HG02981 (cell line): ENCODE data around the gene QRICH2.
"Not testable (repeated sequence)": the region's sequence is repeated elsewhere in the genome, so short reads cannot be mapped to it uniquely, and the experiment has no call there.

Source experiments
- ATAC-seq: cut with Tn5 transposase; IDR thresholded peaks from one replicate; pipeline ENCODE4 v1.9.1; 2021; ENCODE audit warnings: mild to moderate bottlenecking, moderate library complexity; ENCODE audit not compliant: unreplicated experiment

The QRICH2 gene

GRCh38 chr17:76327696-76328095, 19.6 kb upstream of the QRICH2 start:
- ATAC-seq: no peak

DNA sequence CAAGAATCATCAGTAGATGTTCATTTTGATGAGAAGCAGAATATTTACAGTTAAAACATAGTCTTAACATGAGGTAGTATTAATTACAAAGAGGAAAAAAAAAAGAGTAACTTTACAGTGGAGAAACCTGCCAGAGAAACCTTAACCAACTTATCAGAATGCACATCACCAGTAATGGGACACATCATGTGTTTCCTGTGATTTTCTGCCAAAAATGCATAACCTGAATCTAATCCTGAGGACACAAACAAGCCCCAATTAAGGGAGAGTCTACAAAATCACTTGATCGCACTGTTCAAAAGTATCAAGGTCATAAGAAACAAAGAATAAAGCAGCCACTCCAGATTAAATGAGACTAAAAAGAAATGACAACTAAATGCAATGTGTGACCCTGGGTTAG, 18.2 kb upstream of the QRICH2 start:
- no peak for ATAC-seq

DNA sequence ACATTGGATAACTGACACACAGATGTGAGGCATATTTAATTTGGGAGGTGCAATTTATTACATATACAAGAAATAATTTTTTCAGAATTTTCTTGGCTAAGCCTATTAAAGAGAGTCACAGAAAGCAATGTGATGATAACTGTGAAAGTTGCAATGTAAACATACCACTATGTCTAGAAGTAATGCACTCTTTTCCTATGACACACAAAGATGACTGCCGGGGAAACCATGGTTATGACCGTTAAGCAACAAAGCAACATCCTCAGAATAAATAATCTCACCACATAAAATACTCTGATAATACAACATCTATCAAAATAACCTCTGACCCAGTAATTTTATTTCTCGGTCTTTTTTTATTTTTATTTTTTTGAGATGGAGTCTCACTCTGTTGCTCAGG, 10.5 kb upstream of the QRICH2 start:
- ATAC-seq: no peak

GRCh38 chr17:76317535-76317934, 9.5 kb upstream of the QRICH2 start:
- ATAC-seq: no peak

DNA sequence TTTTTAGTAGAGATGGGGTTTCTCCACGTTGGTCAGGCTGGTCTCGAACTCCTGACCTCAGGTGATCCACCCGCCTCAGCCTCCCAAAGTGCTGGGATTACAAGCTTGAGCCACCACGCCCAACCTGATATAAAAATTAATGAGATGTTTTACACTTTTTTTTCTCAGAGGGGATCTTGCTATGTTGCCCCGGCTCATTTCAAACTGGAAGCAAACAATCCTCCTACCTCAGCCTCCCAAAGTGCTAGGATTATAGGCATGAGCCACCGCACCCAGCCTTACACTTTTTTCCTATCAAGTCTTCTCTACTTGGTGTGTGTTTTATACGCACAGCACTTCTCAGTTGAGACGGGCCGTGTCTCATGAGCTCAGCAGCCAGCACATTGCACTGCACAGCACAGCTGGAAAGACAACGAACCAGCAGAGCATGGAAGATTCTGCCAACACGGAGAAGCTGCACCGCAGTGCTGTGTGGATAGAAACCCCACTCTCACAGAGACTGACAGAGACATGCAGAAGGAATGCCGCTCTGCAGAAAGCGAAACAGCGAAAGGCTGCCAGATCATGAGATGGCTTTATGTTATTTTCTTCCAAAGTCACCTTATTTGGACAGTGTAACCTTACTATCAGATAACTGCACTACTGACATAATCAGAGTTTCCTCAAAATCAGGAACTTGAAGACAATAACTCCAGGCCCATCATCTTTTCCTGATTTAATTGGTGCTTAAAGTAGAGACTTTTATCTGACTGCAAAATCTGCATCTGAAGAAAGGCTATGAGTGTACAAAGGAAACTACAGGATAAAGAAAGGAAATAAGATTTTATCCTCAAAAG, 6.5 kb upstream of the QRICH2 start:
- ATAC-seq: no peak

DNA sequence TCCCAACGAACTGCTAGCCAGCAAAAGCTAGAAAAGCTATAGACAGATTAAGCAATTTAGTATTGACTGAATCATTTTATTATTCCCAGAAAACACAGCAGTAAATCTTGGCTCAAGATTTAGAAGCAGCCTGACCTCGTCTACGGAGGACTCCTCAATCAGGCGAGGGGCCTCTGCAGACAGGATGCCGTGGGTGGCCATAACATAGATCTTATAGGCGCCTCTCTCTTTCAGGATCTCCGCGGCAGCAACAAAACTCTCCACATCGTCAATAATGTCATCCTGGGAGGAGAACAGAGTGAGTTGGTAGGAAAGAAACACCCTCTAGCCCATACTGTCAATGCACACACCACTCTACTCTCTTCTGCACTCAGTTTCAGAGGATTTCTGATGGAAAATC, 4.7 kb upstream of the QRICH2 start:
- ATAC-seq: no peak

DNA sequence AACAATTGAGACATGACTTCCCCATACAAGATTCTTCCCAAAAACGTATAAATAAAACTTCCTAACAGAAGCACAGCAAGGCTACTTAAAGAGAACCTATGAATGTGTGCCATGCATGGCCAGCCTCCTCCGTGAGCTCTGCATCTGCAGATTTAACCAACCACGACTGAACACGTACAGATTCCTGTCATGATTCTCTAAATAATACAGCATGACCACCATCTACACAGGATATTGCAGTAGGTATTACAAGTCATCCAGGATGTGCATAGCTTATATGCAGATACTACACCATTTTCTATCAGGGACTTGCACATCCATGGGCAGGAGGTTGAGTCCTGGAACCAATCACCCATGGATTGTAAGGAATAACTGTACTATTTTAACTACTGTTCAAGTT, 1.4 kb upstream of the QRICH2 start:
- ATAC-seq: no peak

DNA sequence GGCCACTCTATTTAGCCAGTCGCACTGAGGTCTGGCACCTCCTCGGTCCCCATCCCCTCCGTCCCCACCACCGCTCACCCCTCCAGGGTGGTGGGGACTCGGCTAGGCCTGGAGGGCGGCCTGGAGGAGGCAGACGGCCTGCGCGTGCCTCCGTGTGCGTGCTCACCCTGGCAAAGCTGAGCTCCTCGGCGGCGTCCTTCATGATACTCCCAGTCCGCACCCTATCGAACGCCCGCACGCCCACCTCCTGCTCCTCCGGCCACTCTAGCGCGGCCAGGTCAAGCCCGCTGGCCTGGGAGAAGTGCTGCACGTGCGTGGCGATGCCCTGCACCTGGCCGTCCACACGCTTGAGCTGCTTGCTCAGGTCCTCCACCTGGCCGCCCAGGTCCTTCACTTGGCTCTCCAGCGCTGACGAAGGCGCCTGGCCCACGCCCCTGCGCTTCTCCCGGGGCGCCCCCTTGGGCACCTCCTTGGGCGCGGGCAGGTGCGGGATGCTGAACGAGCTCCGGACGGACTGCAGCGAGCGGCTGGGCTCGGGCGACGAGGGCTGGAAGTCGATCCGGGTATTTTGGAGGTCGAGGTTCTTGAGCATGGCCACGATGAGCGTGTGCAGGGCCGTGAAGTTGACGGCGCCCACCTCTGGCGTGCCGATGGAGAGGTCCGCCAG, 644 bp downstream of the QRICH2 start:
- ATAC-seq: no peak

DNA sequence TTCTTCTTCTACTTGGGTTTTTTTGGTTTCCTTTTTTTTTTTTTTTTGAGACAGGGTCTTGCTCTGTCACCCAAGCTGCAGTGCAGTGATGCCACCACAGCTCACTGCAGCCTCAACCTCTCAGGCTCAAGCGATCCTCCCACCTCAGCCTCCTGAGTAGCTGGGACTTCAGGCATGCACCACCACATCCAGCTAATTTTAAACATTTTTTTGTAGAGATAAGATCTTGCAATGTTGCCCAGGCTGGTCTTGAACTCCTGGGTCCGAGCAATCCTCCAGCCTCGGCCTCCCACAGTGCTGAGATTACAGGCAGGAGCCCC, 3.0 kb downstream of the QRICH2 start:
- not testable (repeated sequence) for ATAC-seq

GRCh38 chr17:76304226-76305134, 3.6 kb downstream of the QRICH2 start:
- no peak for ATAC-seq

DNA sequence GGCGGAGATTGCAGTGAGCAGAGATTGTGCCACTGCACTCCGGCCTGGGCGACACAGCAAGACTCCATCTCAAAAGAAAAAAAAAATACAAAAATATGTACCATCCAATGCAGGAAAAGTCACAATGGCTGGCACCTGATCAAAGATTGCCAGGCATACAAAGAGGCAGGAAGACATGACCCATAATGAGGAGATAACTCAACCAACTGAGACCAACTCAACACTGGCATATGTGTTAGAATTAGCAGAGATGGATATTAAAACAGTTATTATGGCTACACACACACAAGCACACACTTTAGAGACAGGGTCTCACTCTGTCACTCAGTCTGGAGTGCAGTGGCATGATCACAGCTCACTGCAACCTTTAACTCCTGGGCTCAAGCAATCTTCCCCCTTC, 10.6 kb downstream of the QRICH2 start:
- ATAC-seq: no peak

- no peak for ATAC-seq
These were observed 11.2 kb downstream of the QRICH2 start for GRCh38 chr17:76296889-76297288.

- no peak for ATAC-seq
These were observed 11.9 kb downstream of the QRICH2 start for GRCh38 chr17:76296186-76296585.

- ATAC-seq: no peak
These were observed 15.0 kb downstream of the QRICH2 start for GRCh38 chr17:76293106-76293505.

DNA sequence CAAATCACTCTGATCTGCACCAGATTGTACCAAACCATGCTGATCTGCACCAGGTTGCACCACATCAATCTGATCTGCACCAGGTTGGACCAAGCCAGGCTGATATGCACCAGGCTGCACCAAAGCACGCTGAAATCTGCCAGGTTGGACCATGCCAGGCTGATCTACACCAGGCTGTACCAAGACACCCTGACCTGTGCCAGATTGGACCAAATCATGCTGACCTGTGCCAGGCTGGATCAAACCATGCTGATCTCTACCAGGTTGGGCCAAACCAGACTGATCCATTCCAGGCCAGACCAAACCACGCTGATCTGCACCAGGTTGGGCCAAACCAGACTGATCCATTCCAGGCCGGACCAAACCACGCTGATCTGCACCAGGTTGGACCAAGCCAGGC, 15.5 kb downstream of the QRICH2 start:
- ATAC-seq: no peak

DNA sequence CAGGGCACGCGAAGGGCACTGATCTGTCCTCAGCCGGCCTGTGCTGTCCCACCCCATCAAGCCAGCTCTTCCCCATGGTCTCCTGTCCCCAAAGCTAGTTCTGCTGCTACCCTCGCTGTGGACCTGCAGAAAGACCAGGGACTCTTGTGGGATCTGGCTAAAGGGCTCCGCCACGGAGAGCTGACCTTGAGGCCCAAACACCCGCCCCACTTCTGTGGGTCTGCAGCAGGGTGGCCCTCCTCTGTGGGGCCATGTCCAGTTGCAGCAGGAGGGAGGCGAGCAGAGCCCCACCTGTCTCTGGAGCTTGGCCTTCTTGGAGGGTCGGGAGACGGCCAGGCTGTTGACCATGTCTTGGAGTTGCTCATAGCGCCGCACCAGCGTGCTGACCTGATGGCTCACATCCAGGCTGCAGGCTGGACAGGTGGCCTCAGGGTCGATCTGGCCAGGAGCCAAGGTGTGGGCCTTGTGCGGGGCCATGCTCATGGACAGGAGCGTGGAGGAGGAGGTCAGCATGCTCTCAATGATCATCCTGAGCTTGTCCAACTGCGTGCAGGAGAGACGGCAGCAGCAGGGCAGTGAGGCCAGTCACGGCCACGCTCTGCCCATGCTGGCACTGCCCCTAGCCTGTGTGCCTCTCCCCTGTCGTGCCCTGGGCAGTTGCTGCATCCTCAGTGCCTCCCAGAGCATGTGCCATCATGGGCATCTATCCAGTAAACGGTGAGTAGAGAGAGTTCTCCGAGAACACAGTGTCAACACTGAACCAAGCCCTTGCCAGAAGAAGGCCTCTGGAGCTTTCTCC, 26.3 kb downstream of the QRICH2 start:
- no peak for ATAC-seq

- ATAC-seq: no peak
These were observed 27.4 kb downstream of the QRICH2 start for GRCh38 chr17:76280650-76281049.

- ATAC-seq: no peak
These were observed 28.3 kb downstream of the QRICH2 start for GRCh38 chr17:76279742-76280287.

- ATAC-seq: no peak
These were observed 28.9 kb downstream of the QRICH2 start for GRCh38 chr17:76278952-76279741.
